ENCODE measurements around the gene SUPT3H. TPM values are rescaled to one million over a fixed set of nuclear protein-coding genes. Genes with fewer than 3 reads are reported as not detected.

The SUPT3H gene
- total RNA-seq, 1 donor from 2014 or later, result 16.0 TPM

DNA sequence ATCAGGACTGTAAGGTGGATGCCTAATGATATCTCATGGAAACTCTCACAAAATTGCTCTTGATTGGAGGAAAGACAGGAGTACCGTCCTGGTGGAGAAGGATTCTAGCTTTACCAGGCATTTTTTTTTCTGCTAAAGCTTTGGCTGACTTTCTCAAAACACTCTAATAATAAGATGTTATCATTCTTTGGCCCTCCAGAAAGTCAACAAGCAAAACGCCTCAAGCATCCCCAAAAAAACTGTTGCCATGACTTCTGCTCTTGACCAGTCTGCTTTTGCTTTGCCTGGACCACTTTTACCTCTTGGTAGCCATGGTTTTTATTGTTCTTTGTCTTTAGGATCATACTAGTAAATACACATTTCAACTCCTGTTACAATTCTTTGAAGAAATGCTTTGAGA is 105.1 kb downstream of the SUPT3H start:
- H3K27ac Mint-ChIP-seq (ENCODE audit: unreplicated experiment), result no peak overlapping the region
- no peak for DNase-seq
- H3K4me1 Mint-ChIP-seq (ENCODE audit: low read depth, unreplicated experiment), result no peaks in the 10 kb centered on the region
- no peak for TF ChIP-seq CTCF (IDR thresholded peaks at IDR 0.05; ENCODE audit: partially characterized antibody, unreplicated experiment)
- peaks cover 12% of the 10 kb centered on the region for H3K36me3 Mint-ChIP-seq (ENCODE audit: unreplicated experiment)
- no peak overlapping the region for H3K4me3 Mint-ChIP-seq (ENCODE audit: unreplicated experiment)
- no peaks in the 10 kb centered on the region for H3K9me3 Mint-ChIP-seq (ENCODE audit: unreplicated experiment)
- H3K27me3 Mint-ChIP-seq (ENCODE audit: unreplicated experiment), result peaks cover 1% of the 10 kb centered on the region

DNA sequence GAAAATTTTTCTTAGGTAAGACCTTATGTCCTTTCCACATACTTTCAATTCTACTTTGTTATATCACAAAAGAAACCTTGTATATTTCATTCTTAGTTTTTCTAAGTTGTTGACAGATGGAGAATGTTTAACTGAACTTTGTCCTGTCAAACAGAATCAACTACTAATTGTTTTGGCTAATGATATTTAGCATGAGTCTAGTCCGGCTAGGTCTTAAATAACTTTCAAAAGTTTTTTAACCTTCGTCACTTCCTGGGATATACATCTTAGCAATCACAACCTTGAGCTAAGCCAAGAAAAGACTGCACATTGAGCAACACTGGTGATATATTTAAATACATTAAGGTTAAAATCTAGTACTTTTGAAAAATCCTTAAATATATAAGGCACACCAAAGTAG is 112.5 kb downstream of the SUPT3H start:
- no peaks in the 10 kb centered on the region for H3K4me1 Mint-ChIP-seq (ENCODE audit: low read depth, unreplicated experiment)
- DNase-seq, result no peak
- no peaks in the 10 kb centered on the region for H3K36me3 Mint-ChIP-seq (ENCODE audit: unreplicated experiment)
- no peaks in the 10 kb centered on the region for H3K27me3 Mint-ChIP-seq (ENCODE audit: unreplicated experiment)
- no peaks in the 10 kb centered on the region for H3K9me3 Mint-ChIP-seq (ENCODE audit: unreplicated experiment)
- H3K4me3 Mint-ChIP-seq (ENCODE audit: unreplicated experiment), result no peak overlapping the region
- H3K27ac Mint-ChIP-seq (ENCODE audit: unreplicated experiment), result no peak overlapping the region
- no peak for TF ChIP-seq CTCF (IDR thresholded peaks at IDR 0.05; ENCODE audit: partially characterized antibody, unreplicated experiment)

DNA sequence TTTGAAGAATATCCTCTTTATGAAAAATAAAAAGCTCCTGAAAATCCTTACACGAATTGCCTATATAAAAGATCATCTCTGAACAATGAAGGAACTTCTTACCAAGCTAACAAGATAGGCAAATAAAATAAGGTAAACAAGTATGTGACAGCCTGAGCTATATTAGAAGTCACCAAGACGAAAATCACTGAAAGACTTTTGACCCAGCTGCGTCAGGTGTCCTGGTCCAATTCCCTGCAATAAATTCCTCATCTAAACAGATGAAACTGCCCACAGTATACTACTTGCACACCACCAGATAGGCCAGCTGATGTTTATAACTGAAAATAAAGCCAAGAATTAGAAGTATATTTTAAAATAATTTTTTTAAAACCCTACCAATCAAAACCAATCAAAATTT is 117.0 kb downstream of the SUPT3H start:
- H3K36me3 Mint-ChIP-seq (ENCODE audit: unreplicated experiment), result no peaks in the 10 kb centered on the region
- no peaks in the 10 kb centered on the region for H3K9me3 Mint-ChIP-seq (ENCODE audit: unreplicated experiment)

DNA sequence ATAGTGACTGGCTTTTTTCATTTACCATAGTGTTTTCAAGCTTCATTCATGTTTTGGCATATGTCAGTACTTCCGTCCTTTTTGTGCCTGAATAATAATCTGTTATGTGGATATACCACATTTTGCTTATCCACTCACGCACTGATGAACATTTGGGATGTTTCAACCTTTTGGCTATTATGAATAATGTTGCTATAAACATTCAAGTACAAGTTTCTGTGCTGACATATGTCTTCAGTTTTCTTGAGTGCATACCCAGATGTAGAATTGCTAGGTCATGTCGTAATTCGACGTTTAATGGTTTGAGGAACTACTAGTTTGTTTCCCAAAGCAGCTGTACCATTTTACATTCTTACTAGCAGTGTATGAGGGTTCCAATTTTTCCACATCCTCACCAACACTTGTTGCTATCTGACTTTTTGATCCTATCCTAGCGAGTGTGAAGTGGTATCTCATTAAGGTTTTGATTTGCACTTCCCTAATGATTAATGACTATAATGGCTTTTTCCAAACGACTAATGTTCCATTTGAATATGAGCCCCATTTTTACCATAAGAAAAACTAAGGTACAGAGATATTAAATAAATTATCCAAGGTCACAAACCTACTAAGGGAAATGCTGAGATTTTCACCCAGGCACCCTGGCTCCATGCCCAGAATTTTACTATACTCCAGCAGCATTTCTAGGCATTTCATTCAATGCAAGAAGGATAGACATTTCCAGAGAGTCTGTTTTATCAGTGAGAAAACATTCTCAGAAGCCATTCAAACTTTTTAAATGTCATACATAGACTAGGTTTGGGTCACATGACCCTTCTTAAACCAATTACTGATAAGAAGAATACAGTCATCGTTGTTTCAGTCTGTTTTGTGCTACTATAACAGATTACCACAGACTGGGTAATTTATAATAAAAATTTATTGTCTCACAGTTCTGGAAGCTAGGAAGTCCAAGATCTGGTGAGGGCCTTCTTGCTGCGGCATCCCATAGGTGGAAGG is 120.7 kb downstream of the SUPT3H start:
- TF ChIP-seq CTCF (IDR thresholded peaks at IDR 0.05; ENCODE audit: partially characterized antibody, unreplicated experiment), result no peak
- H3K27me3 Mint-ChIP-seq (ENCODE audit: unreplicated experiment), result no peaks in the 10 kb centered on the region
- no peak overlapping the region for H3K27ac Mint-ChIP-seq (ENCODE audit: unreplicated experiment)
- no peaks in the 10 kb centered on the region for H3K9me3 Mint-ChIP-seq (ENCODE audit: unreplicated experiment)
- H3K4me1 Mint-ChIP-seq (ENCODE audit: low read depth, unreplicated experiment), result no peaks in the 10 kb centered on the region
- no peak overlapping the region for H3K4me3 Mint-ChIP-seq (ENCODE audit: unreplicated experiment)
- H3K36me3 Mint-ChIP-seq (ENCODE audit: unreplicated experiment), result no peaks in the 10 kb centered on the region
- DNase-seq, result no peak

More for the DNA sequence above, 117.0 kb downstream of the SUPT3H start:
- TF ChIP-seq CTCF (IDR thresholded peaks at IDR 0.05; ENCODE audit: partially characterized antibody, unreplicated experiment), result no peak
- no peak overlapping the region for H3K27ac Mint-ChIP-seq (ENCODE audit: unreplicated experiment)
- no peak overlapping the region for H3K4me3 Mint-ChIP-seq (ENCODE audit: unreplicated experiment)
- no peak for DNase-seq
- no peaks in the 10 kb centered on the region for H3K27me3 Mint-ChIP-seq (ENCODE audit: unreplicated experiment)
- H3K4me1 Mint-ChIP-seq (ENCODE audit: low read depth, unreplicated experiment), result no peaks in the 10 kb centered on the region

- Mint-ChIP-seq H3K4me3 (ENCODE audit: unreplicated experiment) (no peak overlapping the region), H3K4me1 (ENCODE audit: low read depth, unreplicated experiment) (no peaks in the 10 kb centered on the region), H3K36me3 (ENCODE audit: unreplicated experiment) (no peaks in the 10 kb centered on the region), H3K27me3 (ENCODE audit: unreplicated experiment) (no peaks in the 10 kb centered on the region), H3K27ac (ENCODE audit: unreplicated experiment) (no peak overlapping the region), H3K9me3 (ENCODE audit: unreplicated experiment) (no peaks in the 10 kb centered on the region)
- no peak for DNase-seq
- no peak for TF ChIP-seq CTCF (IDR thresholded peaks at IDR 0.05; ENCODE audit: partially characterized antibody, unreplicated experiment)
These were observed 122.3 kb downstream of the SUPT3H start for GRCh38 chr6:45255434-45255833.
